Inferior parietal cortex (tissue), 1 donor: ENCODE data around the gene XAGE3.
"Not testable (repeated sequence)": the region's sequence is repeated elsewhere in the genome, so short reads cannot be mapped to it uniquely, and the experiment has no call there.

Source experiments
- DNase-seq: peaks from one replicate; pipeline ENCODE4 v3.0.0-alpha.2; 2016; ENCODE audit errors: extremely low spot score

Gene XAGE3

GRCh38 chrX:52867610-52868348, at the start of gene XAGE3:
TSS of gene XAGE3 (minus strand) at chrX:52868083. CDS start at chrX:52867133, 950 bp downstream.
- no peak for DNase-seq

- not testable (repeated sequence) for DNase-seq
Measured at GRCh38 chrX:52914704-52915103, 46.8 kb upstream of the XAGE3 start.

GRCh38 chrX:52913681-52914080, 45.8 kb upstream of the XAGE3 start:
- not testable (repeated sequence) for DNase-seq

GRCh38 chrX:52909313-52909969, 41.6 kb upstream of the XAGE3 start:
- not testable (repeated sequence) for DNase-seq

- not testable (repeated sequence) for DNase-seq
Measured at GRCh38 chrX:52907900-52908299, 40.0 kb upstream of the XAGE3 start.

- not testable (repeated sequence) for DNase-seq
Measured at GRCh38 chrX:52907137-52907536, 39.3 kb upstream of the XAGE3 start.

GRCh38 chrX:52906072-52906471, 38.2 kb upstream of the XAGE3 start:
- DNase-seq = not testable (repeated sequence)

GRCh38 chrX:52905531-52905930, 37.6 kb upstream of the XAGE3 start:
- not testable (repeated sequence) for DNase-seq

- DNase-seq = not testable (repeated sequence)
Measured at GRCh38 chrX:52896855-52897709, 29.2 kb upstream of the XAGE3 start, which contains the start of gene FAM156B. TSS of gene FAM156B (plus strand) at chrX:52897330. CDS start at chrX:52907226, 9,896 bp downstream.

- DNase-seq = not testable (repeated sequence)
Measured at GRCh38 chrX:52896438-52896837, 28.6 kb upstream of the XAGE3 start.

GRCh38 chrX:52888090-52888489, 20.2 kb upstream of the XAGE3 start:
- DNase-seq = not testable (repeated sequence)

GRCh38 chrX:52887459-52887858, 19.6 kb upstream of the XAGE3 start:
- not testable (repeated sequence) for DNase-seq

GRCh38 chrX:52876386-52876785, 8.5 kb upstream of the XAGE3 start:
- not testable (repeated sequence) for DNase-seq

- DNase-seq = not testable (repeated sequence)
Measured at GRCh38 chrX:52875436-52875835, 7.6 kb upstream of the XAGE3 start.

GRCh38 chrX:52874661-52875060, 6.8 kb upstream of the XAGE3 start:
- DNase-seq = no peak

GRCh38 chrX:52873825-52874224, 5.9 kb upstream of the XAGE3 start:
- DNase-seq = not testable (repeated sequence)

- no peak for DNase-seq
Measured at GRCh38 chrX:52870046-52870445, 2.2 kb upstream of the XAGE3 start.

GRCh38 chrX:52865343-52865998, 2.4 kb downstream of the XAGE3 start:
- DNase-seq = no peak

- not testable (repeated sequence) for DNase-seq
Measured at GRCh38 chrX:52856991-52857525, 10.8 kb downstream of the XAGE3 start.

GRCh38 chrX:52852110-52852860, 15.6 kb downstream of the XAGE3 start:
- DNase-seq = no peak
